Bronchial epithelial cell (primary cell): ENCODE results near the gene RPL23. TPM values are rescaled to one million over a fixed set of nuclear protein-coding genes. Genes with fewer than 3 reads are reported as not detected.

Source experiments
- DNase-seq: peaks from one replicate; pipeline ENCODE4 v3.0.0-alpha.2; 2010; ENCODE audit warnings: low read depth
- FAIRE-seq: peaks from 2 replicates; lab custom pipeline; 2011; peaks lifted over from hg19 to GRCh38; lab: Jason Lieb, UNC
- H3K27me3 ChIP-seq: 2 replicates; pipeline ENCODE4 v1.5.1; 2011; ENCODE audit warnings: low read length; ENCODE audit not compliant: control insufficient read depth, insufficient read depth
- H3K36me3 ChIP-seq: 2 replicates; pipeline ENCODE4 v1.5.1; 2011; ENCODE audit warnings: low read length; ENCODE audit not compliant: control insufficient read depth, insufficient read depth
- H3K4me3 ChIP-seq: 2 replicates; pipeline ENCODE4 v1.5.1; 2011; ENCODE audit warnings: mild to moderate bottlenecking, low read depth, low read length, control low read depth
- CTCF ChIP-seq: IDR thresholded peaks from 2 replicates; pipeline ENCODE4 v1.5.1; 2011; ENCODE audit warnings: mild to moderate bottlenecking, moderate library complexity, low read length, control low read depth, inconsistent platforms; ENCODE audit not compliant: insufficient read depth, severe bottlenecking
- total RNA-seq: library from RNA; depleted of rRNA; stranded (reverse); fragments of >200 nt; gene quantifications from 2 replicates; pipeline ENCODE4 v1.2.1, GENCODE V29; 2014

Gene RPL23
- total RNA-seq, 1 donor from 2014 or later, result 3,303 TPM

DNA sequence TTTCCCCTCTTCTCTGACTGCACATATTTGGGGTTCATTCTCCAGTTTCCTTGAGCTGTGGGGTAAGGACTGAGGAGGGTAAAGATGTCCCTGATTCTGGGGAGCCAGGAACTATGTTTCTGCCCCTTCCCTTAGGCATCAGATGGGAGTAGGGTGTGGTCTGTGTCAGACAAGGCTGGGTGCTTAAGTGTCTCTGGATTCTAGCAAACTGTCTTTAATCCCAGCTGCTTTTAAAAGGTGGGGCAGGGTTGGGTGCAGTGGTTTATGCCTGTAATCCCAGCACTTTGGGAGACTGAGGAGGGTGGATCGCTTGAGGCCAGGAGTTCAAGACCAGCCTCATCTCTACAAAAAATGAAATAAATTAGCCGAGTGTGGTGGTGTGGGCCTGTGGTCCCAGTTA, 29.3 kb upstream of the RPL23 start:
- peak; percentile 13 for FAIRE-seq
- peaks cover 20% of the 10 kb centered on the region for H3K36me3 ChIP-seq
- TF ChIP-seq CTCF, result no peak

GRCh38 chr17:38881600-38882191, 28.2 kb upstream of the RPL23 start:
- no peak for TF ChIP-seq CTCF
- no peak overlapping the region for H3K4me3 ChIP-seq
- H3K27me3 ChIP-seq, result no peaks in the 10 kb centered on the region
- H3K36me3 ChIP-seq, result peaks cover 17% of the 10 kb centered on the region
- FAIRE-seq (no peak), DNase-seq (no peak)

More for the DNA sequence above, 29.3 kb upstream of the RPL23 start:
- no peaks in the 10 kb centered on the region for H3K27me3 ChIP-seq
- no peak for DNase-seq
- no peak overlapping the region for H3K4me3 ChIP-seq

DNA sequence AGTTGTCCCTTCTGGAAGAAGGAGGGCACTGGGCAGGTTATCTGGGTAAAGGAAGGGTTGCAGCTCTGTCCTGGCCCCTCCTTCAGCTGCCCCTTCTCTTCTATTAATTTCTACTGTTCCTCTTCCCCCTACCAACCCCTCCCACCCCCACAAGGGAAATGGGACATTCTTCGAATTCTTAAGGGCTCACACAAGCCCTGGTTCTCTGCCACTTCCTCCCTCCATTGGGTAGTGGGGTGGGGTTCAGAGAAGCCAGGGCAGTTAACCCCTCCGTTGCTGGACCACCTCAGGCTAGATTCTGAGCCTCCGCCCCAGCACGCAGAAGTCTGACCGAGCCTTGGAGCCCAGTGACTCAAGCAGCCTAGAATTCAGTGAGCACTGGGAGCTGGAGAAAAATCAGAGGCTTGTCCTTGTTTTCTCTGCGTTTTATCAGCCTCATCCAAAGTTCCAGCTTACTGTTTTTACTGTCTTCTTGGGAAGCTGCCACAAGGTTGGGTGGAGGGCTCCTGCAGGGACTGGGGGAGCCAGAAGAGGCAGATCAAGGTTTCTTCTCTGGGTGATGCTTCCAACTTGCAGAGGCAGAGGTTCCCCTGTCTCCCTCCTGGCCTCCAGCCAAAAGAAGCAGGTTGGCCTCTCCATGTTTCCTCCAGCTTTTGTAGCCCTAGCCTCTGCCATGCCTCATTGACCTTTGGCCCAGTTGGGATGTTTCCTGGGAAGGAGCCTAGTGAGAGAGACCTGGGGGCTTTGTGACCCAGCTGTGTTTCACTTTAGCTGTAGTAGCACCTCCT, 26.6 kb upstream of the RPL23 start:
- DNase-seq, result peak; percentile 76
- H3K36me3 ChIP-seq, result peaks cover 14% of the 10 kb centered on the region
- no peaks in the 10 kb centered on the region for H3K27me3 ChIP-seq
- FAIRE-seq, result no peak
- TF ChIP-seq CTCF, result no peak
- H3K4me3 ChIP-seq, result no peak overlapping the region

DNA sequence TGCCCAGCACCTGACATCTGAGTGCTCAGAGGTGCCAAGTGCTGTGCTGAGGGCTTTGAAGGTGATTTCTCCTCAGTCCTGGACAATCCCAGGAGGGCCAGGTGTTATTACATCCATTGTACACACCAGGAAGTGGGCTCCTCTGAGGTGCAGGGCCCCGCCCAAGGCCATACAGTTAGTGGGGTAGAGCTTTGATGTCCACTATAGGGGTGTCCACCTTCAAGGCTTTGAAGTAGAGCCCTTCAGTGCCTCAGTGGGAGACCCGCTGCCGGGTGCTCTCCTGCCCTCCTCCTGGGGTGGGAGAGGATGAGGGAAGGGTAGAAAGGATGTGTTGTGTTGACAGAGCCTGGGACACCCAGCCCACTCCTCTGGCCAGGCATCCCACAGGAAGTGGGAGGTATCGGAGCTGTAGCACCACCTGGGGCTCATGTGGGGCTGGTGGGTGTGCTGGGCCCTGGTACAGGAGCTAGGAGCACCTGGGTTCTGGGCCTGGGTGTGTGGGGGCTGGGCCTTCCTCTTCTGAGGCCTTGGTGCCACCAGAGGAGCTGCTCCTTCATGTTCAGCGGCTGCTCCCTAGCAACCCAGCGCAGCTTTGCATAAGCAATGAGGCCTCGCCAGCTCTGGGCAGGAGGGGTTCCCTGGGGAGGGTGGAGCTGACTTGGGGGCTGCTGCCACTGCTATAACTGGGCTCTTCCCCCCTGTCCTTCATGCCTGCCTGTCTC, 23.8 kb upstream of the RPL23 start:
- no peaks in the 10 kb centered on the region for H3K27me3 ChIP-seq
- DNase-seq, result no peak
- TF ChIP-seq CTCF, result no peak
- H3K4me3 ChIP-seq, result no peak overlapping the region
- peaks cover 14% of the 10 kb centered on the region for H3K36me3 ChIP-seq
- no peak for FAIRE-seq

DNA sequence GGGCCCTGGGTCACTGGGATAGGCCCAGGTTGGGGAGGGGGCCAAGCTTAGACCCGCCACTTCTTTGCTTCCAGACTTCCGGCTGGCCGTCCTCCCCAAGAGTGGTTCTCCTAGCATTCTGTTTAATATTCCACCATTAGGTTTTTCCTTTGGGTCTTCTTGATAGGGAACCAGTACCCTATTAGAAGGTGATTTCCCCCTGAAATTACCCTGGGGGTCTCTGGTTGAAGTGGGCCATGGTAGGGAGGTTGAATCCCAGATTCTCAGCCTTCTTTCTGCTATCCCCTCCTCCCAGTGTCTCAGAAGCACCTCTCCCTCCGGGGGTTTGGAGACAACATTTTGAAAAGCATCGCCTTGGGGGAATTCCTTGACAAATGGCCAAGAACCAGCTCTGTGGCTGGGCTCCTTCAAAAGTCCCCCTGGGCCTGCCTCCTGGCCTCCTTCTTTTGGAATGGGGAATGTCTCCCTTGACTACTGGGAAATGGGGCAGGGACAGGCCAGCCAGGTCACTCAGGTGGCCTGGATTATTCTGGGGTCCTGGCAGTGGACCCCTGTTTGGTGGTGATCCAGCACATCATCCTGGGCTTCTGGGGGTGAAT, 22.1 kb upstream of the RPL23 start:
- DNase-seq (no peak), FAIRE-seq (no peak)
- Histone ChIP-seq H3K4me3 (no peak overlapping the region), H3K27me3 (no peaks in the 10 kb centered on the region), H3K36me3 (peaks cover 12% of the 10 kb centered on the region)
- no peak for TF ChIP-seq CTCF
